ENCODE measurements around the gene PTCH1.

PTCH1 gene

DNA sequence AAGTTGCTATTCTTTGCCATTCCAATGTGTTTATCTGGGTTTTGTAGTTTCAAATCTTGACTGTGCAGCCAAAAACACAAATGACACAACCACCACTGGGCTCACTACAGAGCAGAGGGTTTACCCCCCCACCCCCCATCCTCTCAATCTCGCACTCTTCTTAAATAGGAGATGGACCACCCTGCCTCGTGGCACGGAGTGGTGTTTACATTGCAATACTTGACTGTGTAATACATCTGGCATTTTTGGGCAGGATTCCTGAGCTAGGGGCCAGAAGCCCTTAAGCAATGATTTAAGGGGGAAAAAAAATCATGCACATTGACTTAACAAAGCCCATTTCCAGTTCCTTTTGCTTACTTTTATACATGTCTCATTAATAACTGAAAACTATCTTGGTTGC lies 19.0 kb downstream of the PTCH1 start:
- no peak for DNase-seq (ENCODE audit: low spot score)

GRCh38 chr9:95496687-95497086 lies 20.1 kb downstream of the PTCH1 start:
- DNase-seq (ENCODE audit: low spot score) = no peak

GRCh38 chr9:95495961-95496360 lies 20.8 kb downstream of the PTCH1 start:
- DNase-seq (ENCODE audit: low spot score) = no peak

DNA sequence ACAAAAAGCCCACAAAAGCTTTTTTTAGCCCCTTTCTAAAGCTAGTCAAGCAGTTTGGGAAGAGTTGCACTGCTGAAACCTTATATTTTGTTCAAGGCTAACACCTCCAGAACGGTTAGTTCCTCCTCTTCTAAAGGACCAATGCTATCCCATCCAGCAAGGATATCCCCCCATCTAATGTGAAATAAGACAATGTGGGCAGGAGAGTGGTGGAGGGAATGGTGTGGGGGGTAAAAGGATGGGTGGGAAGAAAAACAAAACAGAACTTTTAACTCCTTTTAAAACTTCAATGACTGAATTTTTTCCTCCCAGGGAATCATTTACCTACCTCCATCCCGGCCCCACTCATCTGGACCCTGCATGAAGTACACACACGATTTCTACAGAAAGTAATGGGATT lies 21.2 kb downstream of the PTCH1 start:
- DNase-seq (ENCODE audit: low spot score) = no peak

GRCh38 chr9:95494416-95495371 lies 22.1 kb downstream of the PTCH1 start:
- DNase-seq (ENCODE audit: low spot score) = no peak

GRCh38 chr9:95494022-95494415 lies 22.8 kb downstream of the PTCH1 start:
- DNase-seq (ENCODE audit: low spot score) = no peak

GRCh38 chr9:95493402-95493801 lies 23.4 kb downstream of the PTCH1 start:
- no peak for DNase-seq (ENCODE audit: low spot score)

DNA sequence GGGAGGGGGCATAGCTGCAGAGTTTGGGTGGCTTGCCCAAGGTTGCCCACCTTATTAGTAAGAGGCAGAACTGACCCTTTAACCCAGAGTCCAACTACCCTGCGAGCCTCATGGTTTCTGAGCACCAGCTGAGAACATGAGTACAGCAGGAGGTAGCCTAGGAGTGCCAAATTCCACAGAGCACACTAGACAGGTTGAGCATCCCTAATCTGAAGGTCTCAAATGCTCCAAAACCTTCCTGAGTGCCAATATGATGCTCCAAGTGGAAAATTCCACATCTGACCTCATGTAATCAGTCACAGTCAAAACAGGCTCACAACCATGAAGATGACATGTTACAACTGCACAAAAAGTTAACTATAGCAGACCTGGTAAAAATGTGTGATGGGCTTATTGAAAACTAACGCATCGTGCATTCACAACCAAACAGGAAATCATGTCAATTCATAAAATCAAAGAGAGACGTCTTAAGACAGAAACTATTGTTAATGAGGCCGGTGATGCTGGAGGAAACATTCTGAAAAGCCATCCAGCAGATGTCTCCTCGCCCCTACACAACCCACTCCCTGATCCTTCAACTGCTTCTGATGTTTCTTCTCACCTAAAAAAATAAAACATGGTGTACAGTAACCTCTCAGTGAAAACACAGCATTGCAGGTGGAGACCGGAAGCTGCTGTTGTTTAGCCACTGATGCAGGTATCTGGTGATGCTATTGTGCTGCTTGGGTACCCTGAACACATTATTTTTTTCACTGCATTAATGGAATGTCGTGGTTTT lies 25.0 kb downstream of the PTCH1 start:
- no peak for DNase-seq (ENCODE audit: low spot score)

DNA sequence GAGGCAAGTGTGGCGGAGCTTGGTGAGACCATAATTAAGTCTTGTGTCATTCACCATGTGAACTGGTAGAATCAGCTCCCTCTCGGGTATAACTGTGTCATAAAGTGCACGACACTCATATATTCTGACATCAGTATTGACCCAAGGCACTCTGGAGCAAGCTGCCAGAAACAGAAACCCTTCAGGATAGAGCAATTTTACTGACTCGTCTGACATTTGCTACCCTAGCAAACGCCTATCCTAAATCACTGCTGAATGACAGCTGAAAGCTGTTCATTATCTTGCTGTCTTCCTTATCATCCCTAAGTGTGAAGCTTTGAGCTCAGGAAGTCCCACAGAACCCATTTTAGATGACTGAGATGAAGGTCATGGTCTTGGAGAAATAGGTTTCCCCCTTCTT lies 27.8 kb downstream of the PTCH1 start:
- no peak for DNase-seq (ENCODE audit: low spot score)

DNA sequence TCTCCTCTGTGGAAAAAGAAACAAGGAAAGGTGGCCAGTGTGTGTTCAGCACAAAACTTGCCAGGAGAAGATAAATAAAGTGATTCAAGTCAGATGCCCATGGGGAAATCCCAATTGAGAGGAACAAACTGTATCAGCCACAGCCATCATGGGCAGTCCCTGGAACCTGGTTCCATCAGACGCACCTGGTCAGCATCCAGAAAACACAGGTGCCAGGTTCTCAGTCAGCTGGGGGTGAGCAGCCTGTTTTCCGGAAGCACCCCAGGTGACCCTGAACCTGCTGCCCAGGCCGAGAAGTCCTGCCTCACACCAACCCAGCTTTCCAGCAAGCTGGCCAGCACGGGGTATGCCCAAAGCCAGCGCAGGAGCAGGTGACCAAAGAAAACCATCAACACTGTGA lies 30.5 kb downstream of the PTCH1 start:
- DNase-seq (ENCODE audit: low spot score) = no peak

DNA sequence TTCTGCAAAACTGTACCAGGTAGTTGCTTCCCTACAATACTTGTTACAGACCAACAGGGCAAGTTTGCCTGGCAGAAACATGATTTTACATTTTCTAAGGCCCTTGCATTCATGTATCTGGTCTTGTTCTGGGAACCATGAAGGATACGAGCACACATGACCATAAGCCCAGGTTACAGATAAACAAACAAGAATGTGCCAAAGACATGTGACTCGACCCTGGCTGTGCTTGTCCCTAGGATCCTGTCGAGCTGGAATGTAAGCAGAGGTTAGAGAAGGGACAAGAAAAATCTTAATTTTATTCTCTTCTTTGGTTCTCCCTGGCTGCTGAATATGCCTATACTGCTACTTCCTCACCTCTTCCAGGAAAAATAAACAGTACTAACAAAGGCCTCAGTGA lies 32.5 kb downstream of the PTCH1 start:
- no peak for DNase-seq (ENCODE audit: low spot score)

DNA sequence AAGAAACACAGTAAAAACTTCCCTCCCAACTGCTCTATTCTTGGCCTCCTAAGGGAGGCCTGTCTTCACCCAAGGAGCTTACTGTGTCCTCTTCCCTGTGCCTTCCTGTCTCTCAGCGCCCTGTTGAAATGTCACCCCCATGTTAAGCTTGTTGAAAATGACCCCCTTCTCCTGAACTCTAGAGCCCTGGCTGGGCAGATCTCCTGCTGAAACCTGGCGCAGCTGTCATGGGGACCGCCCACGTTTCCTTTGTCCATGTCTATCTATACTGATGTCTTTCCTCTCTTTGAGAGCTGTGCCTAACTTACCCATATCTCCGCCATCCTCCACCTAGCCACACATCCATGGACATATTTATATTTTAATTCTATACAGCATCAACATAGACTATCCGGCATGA lies 33.3 kb downstream of the PTCH1 start:
- DNase-seq (ENCODE audit: low spot score) = no peak

DNA sequence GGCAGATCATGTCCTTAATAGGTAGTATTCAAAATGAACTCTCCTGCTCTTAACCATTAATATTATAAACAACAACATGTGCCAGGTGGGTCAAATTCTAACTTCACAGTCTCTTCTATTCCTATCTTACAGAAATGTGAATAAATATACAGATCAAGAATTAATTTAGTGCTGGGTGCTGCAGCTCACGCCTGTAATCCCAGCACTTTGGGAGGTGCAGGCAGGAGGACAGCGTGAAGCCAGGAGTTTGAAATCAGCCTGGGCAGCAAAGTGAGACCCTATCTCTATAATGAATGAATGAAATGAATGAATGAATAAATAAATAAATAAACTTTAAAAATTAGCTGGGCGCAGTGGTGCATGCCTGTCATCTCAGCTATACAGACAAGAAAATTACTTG lies 34.1 kb downstream of the PTCH1 start:
- DNase-seq (ENCODE audit: low spot score) = no peak

DNA sequence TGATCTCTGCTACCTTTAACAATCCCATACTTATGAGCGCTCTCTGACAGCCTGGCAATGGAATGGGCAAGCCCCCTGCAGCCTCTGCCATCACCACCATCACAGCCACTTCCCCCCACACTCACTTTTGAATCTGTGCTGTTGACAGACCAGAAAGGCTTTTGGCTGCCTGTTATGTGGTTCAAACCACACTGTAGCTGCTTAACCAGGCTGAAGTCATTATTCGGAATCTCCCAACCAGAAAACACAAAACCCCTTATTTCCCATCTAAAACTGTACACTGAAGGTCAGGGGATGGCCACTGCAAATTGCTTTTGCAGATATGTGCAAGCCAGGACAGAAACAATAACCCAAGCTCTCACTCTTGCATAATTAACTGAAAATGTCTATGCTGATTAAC lies 35.8 kb downstream of the PTCH1 start:
- no peak for DNase-seq (ENCODE audit: low spot score)

DNA sequence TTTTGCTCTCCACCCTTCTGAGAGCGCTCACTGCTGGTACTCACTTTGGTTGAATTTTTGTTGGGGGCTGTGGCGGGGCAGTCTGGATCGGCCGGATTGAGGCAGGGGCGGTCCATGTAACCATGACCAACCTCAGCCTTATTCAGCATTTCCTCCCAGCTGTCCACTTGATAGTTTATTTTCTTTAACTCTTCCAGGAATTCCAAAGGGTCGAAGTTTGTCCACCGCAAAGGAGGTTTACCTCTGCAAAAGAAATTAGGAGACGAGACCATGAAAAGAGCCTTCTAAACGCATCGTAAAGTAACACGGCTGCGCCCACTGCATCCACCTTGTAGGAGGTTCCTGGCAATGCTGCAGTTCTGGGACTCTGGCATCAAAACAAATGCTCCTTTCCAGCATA lies 36.4 kb downstream of the PTCH1 start:
- no peak for DNase-seq (ENCODE audit: low spot score)

- DNase-seq (ENCODE audit: low spot score) = no peak
Measured at GRCh38 chr9:95479330-95479729, 37.4 kb downstream of the PTCH1 start.

GRCh38 chr9:95478335-95478734 lies 38.4 kb downstream of the PTCH1 start:
- DNase-seq (ENCODE audit: low spot score) = no peak

- no peak for DNase-seq (ENCODE audit: low spot score)
Measured at GRCh38 chr9:95477885-95478284, 38.9 kb downstream of the PTCH1 start.

DNA sequence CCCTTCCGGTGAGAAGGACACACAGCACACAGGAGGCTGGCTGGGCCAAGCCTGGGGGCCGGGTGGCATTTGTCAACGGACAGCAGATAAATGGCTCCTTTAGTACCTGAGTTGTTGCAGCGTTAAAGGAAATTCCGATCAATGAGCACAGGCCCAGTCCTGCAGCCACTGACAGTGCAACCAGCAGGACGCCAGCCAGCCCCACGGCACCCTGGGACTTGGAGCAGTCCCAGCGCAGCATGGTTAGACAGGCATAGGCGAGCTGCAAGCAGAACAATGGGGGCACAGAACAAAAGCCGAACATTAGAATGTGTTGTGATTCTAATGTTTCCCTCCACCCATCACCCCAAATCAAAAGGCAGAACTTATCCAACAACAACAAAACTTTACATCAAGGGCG lies 39.3 kb downstream of the PTCH1 start:
- DNase-seq (ENCODE audit: low spot score) = no peak

GRCh38 chr9:95468791-95469190 lies 48.0 kb downstream of the PTCH1 start:
- DNase-seq (ENCODE audit: low spot score) = no peak

DNA sequence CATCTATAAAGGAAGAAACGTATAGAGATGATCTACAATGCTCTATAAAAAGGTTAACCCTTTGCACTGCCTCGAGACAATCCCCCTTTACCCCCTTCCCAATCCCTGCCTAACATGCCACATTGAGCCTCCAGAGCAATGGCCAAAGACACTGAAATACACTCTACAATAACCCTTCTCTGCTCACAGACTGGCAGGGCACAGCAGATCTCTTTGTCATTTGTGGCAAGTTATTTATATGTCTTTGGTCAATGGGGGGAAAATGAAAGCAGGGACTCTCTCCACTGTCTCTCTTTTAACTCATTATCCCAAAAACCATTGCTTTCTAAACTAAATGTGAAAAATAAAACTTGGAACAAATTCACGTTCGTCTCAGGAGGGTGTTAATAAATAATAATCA lies 51.7 kb downstream of the PTCH1 start:
- no peak for DNase-seq (ENCODE audit: low spot score)

GRCh38 chr9:95463148-95464060 lies 53.4 kb downstream of the PTCH1 start:
- DNase-seq (ENCODE audit: low spot score) = no peak
